ENCODE data around the gene CDCP2.

GRCh38 chr1:54114001-54114400 lies 38.8 kb downstream of the CDCP2 start:
- TF ChIP-seq CTCF (IDR thresholded peaks at IDR 0.05) (no peak), POLR2A (IDR thresholded peaks at IDR 0.05) (no peak)
